NCI-H1092 (cell line): ENCODE measurements around the gene KCNK17.

Experiments
- DNase-seq: peaks from one replicate; lab custom pipeline; 2025; lab: John Stamatoyannopoulos, UW

KCNK17 gene

GRCh38 chr6:39266782-39267355, 47.4 kb downstream of the KCNK17 start:
- no peak for DNase-seq

- DNase-seq, result no peak
These were observed 47.8 kb downstream of the KCNK17 start for GRCh38 chr6:39266375-39266774.

GRCh38 chr6:39263303-39264037, 50.7 kb downstream of the KCNK17 start:
- no peak for DNase-seq

GRCh38 chr6:39261751-39262150, 52.5 kb downstream of the KCNK17 start:
- no peak for DNase-seq

- DNase-seq, result no peak
These were observed 53.3 kb downstream of the KCNK17 start for GRCh38 chr6:39260953-39261352.

- DNase-seq, result no peak
These were observed 53.8 kb downstream of the KCNK17 start for GRCh38 chr6:39260456-39260855.

- DNase-seq, result no peak
These were observed 57.8 kb downstream of the KCNK17 start for GRCh38 chr6:39256294-39256940.

- DNase-seq, result no peak
These were observed 59.2 kb downstream of the KCNK17 start for GRCh38 chr6:39254999-39255535.

- DNase-seq, result no peak
These were observed 62.8 kb downstream of the KCNK17 start for GRCh38 chr6:39251406-39251805.

- DNase-seq, result no peak
These were observed 63.7 kb downstream of the KCNK17 start for GRCh38 chr6:39250507-39250906.

- DNase-seq, result no peak
These were observed 64.9 kb downstream of the KCNK17 start for GRCh38 chr6:39249278-39249677.
